ENCODE results near the gene PER2. TPM values are rescaled to one million over a fixed set of nuclear protein-coding genes. Genes with fewer than 3 reads are reported as not detected.

Gene PER2
- total RNA-seq, 1 experiment from 2014 or later, result 5.8 TPM

- Histone ChIP-seq H3K27ac (no peak overlapping the region), H3K4me3 (no peak overlapping the region), H3K9me3 (replicated peaks) (peaks cover 3% of the 10 kb centered on the region; the same call in 1 of the 2 replicates), H3K36me3 (no peaks in the 10 kb centered on the region), H3K4me1 (replicated peaks) (peaks cover 18% of the 10 kb centered on the region), H3K27me3 (replicated peaks) (peaks cover 11% of the 10 kb centered on the region)
- no peak for DNase-seq (ENCODE audit: low read depth in 1 of 2, low spot score in 2 of 2)
Measured at GRCh38 chr2:238238311-238238765, 50.1 kb downstream of the PER2 start.

GRCh38 chr2:238237431-238238135 lies 50.8 kb downstream of the PER2 start:
- Histone ChIP-seq H3K4me3 (no peak overlapping the region), H3K27ac (no peak overlapping the region), H3K27me3 (replicated peaks) (peaks cover 11% of the 10 kb centered on the region), H3K9me3 (replicated peaks) (peaks cover 3% of the 10 kb centered on the region; the same call in 1 of the 2 replicates), H3K4me1 (replicated peaks) (peaks cover 18% of the 10 kb centered on the region), H3K36me3 (no peaks in the 10 kb centered on the region)
- DNase-seq (ENCODE audit: low read depth in 1 of 2, low spot score in 2 of 2), result no peak

GRCh38 chr2:238236571-238236970 lies 51.8 kb downstream of the PER2 start:
- no peak overlapping the region for H3K4me3 ChIP-seq
- peaks cover 11% of the 10 kb centered on the region for H3K27me3 ChIP-seq (replicated peaks)
- no peak overlapping the region for H3K27ac ChIP-seq
- no peaks in the 10 kb centered on the region for H3K36me3 ChIP-seq
- H3K9me3 ChIP-seq (replicated peaks), result peaks cover 3% of the 10 kb centered on the region; the same call in 1 of the 2 replicates
- no peak for DNase-seq (ENCODE audit: low read depth in 1 of 2, low spot score in 2 of 2)
- peaks cover 18% of the 10 kb centered on the region for H3K4me1 ChIP-seq (replicated peaks)

GRCh38 chr2:238235856-238236255 lies 52.6 kb downstream of the PER2 start:
- peaks cover 3% of the 10 kb centered on the region; the same call in 1 of the 2 replicates for H3K9me3 ChIP-seq (replicated peaks)
- H3K27ac ChIP-seq, result no peak overlapping the region
- peaks cover 8% of the 10 kb centered on the region for H3K27me3 ChIP-seq (replicated peaks)
- peaks cover 15% of the 10 kb centered on the region for H3K4me1 ChIP-seq (replicated peaks)
- no peak for DNase-seq (ENCODE audit: low read depth in 1 of 2, low spot score in 2 of 2)
- 0 out of 2 replicates have a peak, but pooled peaks cover 2% of the 10 kb centered on the region for H3K36me3 ChIP-seq
- no peak overlapping the region for H3K4me3 ChIP-seq

DNA sequence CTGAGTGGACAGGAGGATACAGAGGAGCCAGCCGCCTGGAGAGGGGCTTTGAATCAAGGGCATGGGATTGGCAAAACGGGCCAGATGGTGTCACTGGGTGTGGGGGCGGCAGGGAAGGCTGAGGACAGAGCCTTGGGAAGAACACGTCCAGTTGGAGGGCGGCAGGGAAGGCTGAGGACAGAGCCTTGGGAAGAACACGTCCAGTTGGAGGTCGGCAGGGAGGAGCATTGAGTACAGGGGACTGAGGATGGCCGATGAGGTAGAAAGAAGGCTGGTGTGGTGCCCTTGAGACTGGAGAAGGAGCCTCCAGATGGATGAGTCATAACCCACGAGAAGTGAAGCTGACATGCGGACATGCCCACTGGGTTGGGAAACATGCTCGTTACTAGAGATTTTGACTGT lies 53.1 kb downstream of the PER2 start:
- H3K4me3 ChIP-seq, result no peak overlapping the region
- H3K9me3 ChIP-seq (replicated peaks), result peaks cover 3% of the 10 kb centered on the region; the same call in 1 of the 2 replicates
- peaks cover 10% of the 10 kb centered on the region for H3K27me3 ChIP-seq (replicated peaks)
- DNase-seq (ENCODE audit: low read depth in 1 of 2, low spot score in 2 of 2), result no peak
- 0 out of 2 replicates have a peak, but pooled peaks cover 2% of the 10 kb centered on the region for H3K36me3 ChIP-seq
- peaks cover 12% of the 10 kb centered on the region for H3K4me1 ChIP-seq (replicated peaks)
- H3K27ac ChIP-seq, result no peak overlapping the region

GRCh38 chr2:238233625-238234024 lies 54.8 kb downstream of the PER2 start:
- H3K4me1 ChIP-seq (replicated peaks), result peaks cover 3% of the 10 kb centered on the region; the same call in 1 of the 2 replicates
- DNase-seq (ENCODE audit: low read depth in 1 of 2, low spot score in 2 of 2), result no peak
- no peak overlapping the region for H3K4me3 ChIP-seq
- no peaks in the 10 kb centered on the region; the same call in 1 of the 2 replicates for H3K9me3 ChIP-seq (replicated peaks)
- H3K27me3 ChIP-seq (replicated peaks), result peaks cover 4% of the 10 kb centered on the region; the same call in 1 of the 2 replicates
- no peak overlapping the region for H3K27ac ChIP-seq
- H3K36me3 ChIP-seq, result 0 out of 2 replicates have a peak, but pooled peaks cover 2% of the 10 kb centered on the region

GRCh38 chr2:238231809-238232208 lies 56.6 kb downstream of the PER2 start:
- DNase-seq (ENCODE audit: low read depth in 1 of 2, low spot score in 2 of 2), result no peak
- Histone ChIP-seq H3K27me3 (replicated peaks) (peaks cover 4% of the 10 kb centered on the region), H3K9me3 (replicated peaks) (no peaks in the 10 kb centered on the region; the same call in 1 of the 2 replicates), H3K27ac (no peak overlapping the region), H3K4me3 (no peak overlapping the region), H3K4me1 (replicated peaks) (peaks cover 3% of the 10 kb centered on the region; the same call in 1 of the 2 replicates), H3K36me3 (0 out of 2 replicates have a peak, but pooled peaks cover 2% of the 10 kb centered on the region)

DNA sequence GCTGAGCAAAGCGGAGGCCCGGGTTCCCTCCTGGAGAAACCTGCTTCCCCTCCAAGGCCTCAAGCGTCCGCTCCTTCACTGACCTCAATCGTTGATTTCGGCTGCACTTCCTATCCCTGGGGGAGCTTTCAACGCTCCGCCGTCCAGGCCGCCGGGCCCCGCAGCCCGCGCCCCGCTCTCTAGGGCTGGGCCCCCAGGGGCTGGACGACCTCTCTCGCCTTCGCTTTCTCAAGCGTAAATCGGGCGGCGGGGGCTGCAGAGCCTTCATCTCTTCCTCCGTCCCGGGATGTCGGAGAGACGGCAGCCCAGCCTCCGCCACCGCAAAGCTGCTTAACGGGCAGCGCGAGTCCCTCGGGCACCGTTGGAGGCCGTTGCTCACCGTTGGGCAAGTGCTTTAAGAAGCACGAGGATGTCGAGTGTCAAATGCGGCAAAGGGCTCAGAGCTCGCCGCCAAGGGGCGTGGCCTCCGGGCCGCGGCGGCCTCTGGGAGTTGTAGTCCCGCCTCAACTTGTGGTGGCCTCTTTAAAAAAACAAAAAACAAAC lies 57.1 kb downstream of the PER2 start:
- H3K36me3 ChIP-seq, result 0 out of 2 replicates have a peak, but pooled peaks cover 2% of the 10 kb centered on the region
- peaks cover 3% of the 10 kb centered on the region; the same call in 1 of the 2 replicates for H3K4me1 ChIP-seq (replicated peaks)
- no peak overlapping the region for H3K4me3 ChIP-seq
- no peak overlapping the region for H3K27ac ChIP-seq
- DNase-seq (ENCODE audit: low read depth in 1 of 2, low spot score in 2 of 2), result no peak
- H3K9me3 ChIP-seq (replicated peaks), result no peaks in the 10 kb centered on the region; the same call in 1 of the 2 replicates
- H3K27me3 ChIP-seq (replicated peaks), result peaks cover 4% of the 10 kb centered on the region

DNA sequence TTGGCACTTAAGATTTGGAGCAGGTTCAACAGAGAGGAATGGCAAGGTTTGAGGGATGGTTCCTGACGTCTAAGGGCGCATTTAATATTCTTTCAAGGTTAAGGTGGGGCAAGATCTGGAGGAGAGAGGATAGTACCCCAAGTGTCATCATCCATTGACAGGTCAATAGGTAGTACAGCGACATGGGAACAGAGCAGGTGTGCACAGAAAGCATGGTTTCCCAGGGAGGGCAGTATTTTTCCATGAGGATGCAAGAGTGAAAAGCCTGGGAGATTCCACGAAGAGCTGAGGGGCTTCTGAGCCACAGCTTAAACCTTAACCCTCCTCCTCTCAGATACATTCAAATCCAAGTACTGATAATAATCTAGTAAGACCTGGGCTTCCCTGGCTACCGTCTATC lies 57.7 kb downstream of the PER2 start:
- H3K9me3 ChIP-seq (replicated peaks), result no peaks in the 10 kb centered on the region; the same call in 1 of the 2 replicates
- peaks cover 4% of the 10 kb centered on the region for H3K27me3 ChIP-seq (replicated peaks)
- H3K4me3 ChIP-seq, result no peak overlapping the region
- 0 out of 2 replicates have a peak, but pooled peaks cover 2% of the 10 kb centered on the region for H3K36me3 ChIP-seq
- peaks cover 3% of the 10 kb centered on the region; the same call in 1 of the 2 replicates for H3K4me1 ChIP-seq (replicated peaks)
- no peak overlapping the region for H3K27ac ChIP-seq
- no peak for DNase-seq (ENCODE audit: low read depth in 1 of 2, low spot score in 2 of 2)

DNA sequence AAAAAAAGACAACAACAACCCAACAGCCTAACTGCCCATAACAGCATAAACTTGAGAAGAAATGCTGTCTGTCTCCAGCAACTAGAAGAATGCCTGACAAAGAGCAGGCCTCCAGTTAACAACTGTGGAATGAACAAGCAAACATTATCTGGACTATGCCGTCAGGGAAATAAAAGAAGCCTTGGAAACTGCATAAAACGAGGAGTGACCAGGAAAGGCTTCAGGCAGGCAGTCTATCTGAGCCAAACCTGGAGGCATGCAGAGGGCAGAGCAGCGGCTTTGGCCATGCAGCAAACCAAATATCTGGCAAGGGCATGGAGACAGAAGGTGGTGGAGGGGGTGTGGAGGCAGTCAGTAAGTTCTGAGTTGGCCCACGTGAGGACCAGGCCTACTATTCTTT lies 59.7 kb downstream of the PER2 start:
- Histone ChIP-seq H3K27me3 (replicated peaks) (peaks cover 4% of the 10 kb centered on the region), H3K4me3 (no peak overlapping the region), H3K36me3 (0 out of 2 replicates have a peak, but pooled peaks cover 2% of the 10 kb centered on the region), H3K4me1 (replicated peaks) (no peaks in the 10 kb centered on the region), H3K9me3 (replicated peaks) (no peaks in the 10 kb centered on the region; the same call in 1 of the 2 replicates), H3K27ac (no peak overlapping the region)
- no peak for DNase-seq (ENCODE audit: low read depth in 1 of 2, low spot score in 2 of 2)

DNA sequence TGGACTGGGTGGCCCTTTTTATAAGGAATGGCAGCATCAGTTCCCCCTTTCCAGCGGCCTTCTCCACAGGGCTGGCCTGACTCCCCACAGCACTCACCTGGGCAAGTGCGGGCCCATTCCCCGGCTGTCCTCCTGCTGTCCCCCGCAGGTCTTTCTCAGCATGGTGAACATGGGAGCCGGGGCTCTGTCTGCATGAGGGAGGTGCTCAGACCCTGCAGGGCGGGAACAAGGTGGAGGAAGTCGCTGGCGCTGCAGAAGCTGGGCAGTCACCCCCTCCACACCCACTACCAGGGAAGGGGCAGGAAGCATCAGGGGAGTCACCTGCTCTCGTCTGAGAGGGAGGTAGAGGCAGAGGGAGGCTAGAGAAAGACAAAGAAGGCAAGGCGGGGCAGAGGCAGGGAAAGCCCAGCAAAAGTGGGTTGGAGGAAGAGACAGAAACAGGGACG lies 60.8 kb downstream of the PER2 start:
- no peak for DNase-seq (ENCODE audit: low read depth in 1 of 2, low spot score in 2 of 2)
- H3K27ac ChIP-seq, result no peak overlapping the region
- 0 out of 2 replicates have a peak, but pooled peaks cover 2% of the 10 kb centered on the region for H3K36me3 ChIP-seq
- no peaks in the 10 kb centered on the region for H3K4me1 ChIP-seq (replicated peaks)
- no peaks in the 10 kb centered on the region; the same call in 1 of the 2 replicates for H3K9me3 ChIP-seq (replicated peaks)
- no peak overlapping the region for H3K4me3 ChIP-seq
- H3K27me3 ChIP-seq (replicated peaks), result peaks cover 4% of the 10 kb centered on the region

- Histone ChIP-seq H3K4me1 (replicated peaks) (no peaks in the 10 kb centered on the region), H3K27ac (no peak overlapping the region), H3K27me3 (replicated peaks) (peaks cover 4% of the 10 kb centered on the region), H3K4me3 (no peak overlapping the region), H3K36me3 (0 out of 2 replicates have a peak, but pooled peaks cover 2% of the 10 kb centered on the region), H3K9me3 (replicated peaks) (no peaks in the 10 kb centered on the region; the same call in 1 of the 2 replicates)
- no peak for DNase-seq (ENCODE audit: low read depth in 1 of 2, low spot score in 2 of 2)
Measured at GRCh38 chr2:238226698-238227586, 61.5 kb downstream of the PER2 start.
